Endometrium (tissue), 2 donors: ENCODE data around the gene RAMP1.

Experiments
- FAIRE-seq: peaks from 2 replicates; lab custom pipeline; 2012; peaks lifted over from hg19 to GRCh38; lab: Jason Lieb, UNC
- donor health status: control.
- donor health status: control.

Gene RAMP1

GRCh38 chr2:237876951-237877491 is 17.6 kb downstream of the RAMP1 start:
- FAIRE-seq: no peak

DNA sequence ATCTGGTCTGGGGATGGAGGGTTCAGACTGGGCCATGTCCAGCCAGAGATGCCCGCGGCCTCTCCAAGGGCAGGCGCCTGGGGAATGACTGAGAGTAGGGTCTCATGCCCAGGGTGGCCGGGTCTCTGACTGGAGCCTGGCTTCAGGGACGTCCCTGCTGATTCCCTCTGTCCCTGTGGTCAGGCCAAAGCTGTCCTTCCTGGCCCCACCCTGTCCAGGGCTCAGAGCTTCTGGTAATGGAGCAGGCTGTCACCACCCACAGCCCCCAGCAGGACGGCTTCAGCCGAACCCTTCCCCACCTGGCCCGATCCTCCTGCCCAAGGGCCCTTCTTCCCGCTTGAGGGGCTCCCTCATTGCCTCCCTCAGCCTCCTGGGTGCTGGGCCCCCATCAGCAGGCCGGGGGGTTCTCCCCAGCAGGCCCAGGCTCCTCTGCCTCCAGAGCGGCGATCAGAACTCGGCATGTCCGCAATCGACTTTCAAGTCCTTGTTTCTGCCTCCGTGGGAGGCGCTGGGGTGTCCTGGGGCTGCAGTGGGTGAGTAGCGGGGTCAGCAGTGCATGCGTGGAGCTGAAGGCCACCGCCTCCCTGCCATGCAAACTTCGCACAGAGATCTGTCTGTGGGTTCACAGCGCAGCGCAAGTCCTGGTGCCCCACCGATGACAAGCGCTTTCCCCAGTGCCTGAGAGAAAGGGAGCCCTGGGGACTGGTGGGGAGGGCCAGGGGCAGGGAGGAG is 18.3 kb downstream of the RAMP1 start:
- FAIRE-seq: no peak

GRCh38 chr2:237878321-237879057 is 19.1 kb downstream of the RAMP1 start:
- FAIRE-seq: no peak

- FAIRE-seq: no peak
Measured at GRCh38 chr2:237879058-237879430, 19.6 kb downstream of the RAMP1 start.

DNA sequence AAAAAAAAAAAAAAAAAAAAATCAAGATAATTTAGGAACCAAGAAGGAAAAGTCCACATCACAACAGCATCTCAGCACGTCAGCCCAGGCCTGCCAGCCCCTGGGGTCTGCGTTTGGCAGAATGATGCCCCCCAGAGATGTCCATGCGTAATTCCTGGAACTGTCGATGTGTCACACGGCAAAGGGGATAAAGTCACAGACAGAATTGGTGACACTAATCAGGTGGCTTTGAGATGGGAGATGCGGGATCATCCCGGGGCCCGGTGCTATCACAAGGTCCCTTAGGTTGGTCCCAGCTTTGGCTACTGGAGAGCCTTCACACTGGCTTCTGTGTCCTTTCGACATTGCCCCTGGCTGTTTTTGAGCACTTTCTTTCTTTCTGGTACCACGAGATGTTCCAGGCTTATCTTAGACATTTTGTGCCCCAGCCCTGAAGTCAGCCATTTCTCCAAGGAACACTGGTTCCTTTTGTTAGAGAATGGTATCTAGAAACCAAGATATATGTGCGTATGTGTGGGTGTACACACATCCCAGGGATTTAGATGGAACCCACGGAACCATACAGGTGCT is 20.7 kb downstream of the RAMP1 start:
- no peak for FAIRE-seq

DNA sequence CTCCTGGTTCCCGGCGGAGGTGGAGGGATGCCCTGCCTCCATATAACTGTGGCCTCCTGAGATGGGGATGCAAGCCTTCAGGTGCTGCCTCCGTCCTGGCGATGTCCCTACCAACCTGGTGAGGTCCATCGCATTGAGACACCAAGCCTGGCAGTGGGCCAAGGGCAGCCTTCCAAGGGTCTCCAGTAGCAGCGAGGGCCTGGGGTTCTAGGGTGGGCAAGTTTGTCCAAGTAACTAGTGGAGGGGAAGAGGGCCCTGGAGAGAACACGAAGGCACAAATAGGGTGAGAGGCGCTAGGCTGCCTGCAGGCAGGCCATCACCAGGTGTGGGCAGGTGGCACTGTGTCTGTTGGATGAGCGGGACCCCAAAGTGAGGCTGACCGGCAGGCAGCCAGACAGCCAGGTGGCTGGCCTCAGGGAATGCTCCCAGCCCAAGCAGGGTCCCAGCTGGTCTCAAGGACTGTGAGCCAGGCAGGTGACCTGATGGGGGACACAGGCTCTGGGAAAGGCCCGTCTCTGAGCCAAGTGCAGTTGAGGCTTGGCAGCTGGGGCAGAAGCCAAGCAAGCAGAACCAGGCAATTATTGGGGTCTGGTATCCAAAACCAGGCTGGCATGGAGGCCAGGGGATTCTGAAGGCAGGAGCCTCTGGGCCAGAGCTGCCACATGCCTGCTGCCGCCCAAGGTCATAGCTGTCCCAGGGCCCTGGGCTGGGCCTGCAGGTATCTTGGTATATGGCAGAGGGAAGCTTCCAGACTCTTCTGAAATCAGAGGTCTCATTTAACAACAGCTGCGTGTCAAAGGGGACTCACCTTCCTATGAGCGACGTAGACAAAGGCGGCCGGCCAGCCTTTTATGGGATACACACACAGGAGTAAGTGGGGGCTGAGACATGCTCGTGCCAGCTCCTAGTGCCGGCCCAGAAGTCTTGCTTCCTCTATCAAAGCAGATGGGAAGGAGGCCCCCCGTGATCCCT is 23.4 kb downstream of the RAMP1 start:
- no peak for FAIRE-seq

- no peak for FAIRE-seq
Measured at GRCh38 chr2:237883951-237884446, 24.6 kb downstream of the RAMP1 start.

GRCh38 chr2:237884681-237885080 is 25.3 kb downstream of the RAMP1 start:
- FAIRE-seq: no peak

- no peak for FAIRE-seq
Measured at GRCh38 chr2:237885111-237885930, 25.9 kb downstream of the RAMP1 start.

- no peak for FAIRE-seq
Measured at GRCh38 chr2:237885931-237886684, 26.7 kb downstream of the RAMP1 start.

GRCh38 chr2:237886685-237887481 is 27.5 kb downstream of the RAMP1 start:
- no peak for FAIRE-seq

DNA sequence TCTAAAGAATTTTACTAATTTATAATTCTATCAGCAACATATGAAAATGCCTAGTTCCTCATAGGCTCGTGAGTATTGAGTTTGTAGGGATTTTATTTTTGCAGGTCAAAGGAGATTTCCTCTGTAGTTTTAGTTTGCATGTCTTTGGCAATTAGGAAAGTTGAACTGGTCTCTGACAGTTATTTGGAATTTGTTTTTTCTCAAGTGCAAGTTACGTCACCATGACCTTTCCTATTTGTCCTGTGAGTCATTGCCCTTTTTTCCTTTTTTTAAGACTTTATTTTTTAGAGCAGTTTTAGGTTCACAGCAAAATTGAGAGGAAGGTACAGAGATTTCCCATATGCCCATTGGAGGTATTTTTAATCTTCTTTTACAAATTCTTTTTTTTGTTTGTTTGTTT is 29.0 kb downstream of the RAMP1 start:
- peak; percentile 90 for FAIRE-seq

DNA sequence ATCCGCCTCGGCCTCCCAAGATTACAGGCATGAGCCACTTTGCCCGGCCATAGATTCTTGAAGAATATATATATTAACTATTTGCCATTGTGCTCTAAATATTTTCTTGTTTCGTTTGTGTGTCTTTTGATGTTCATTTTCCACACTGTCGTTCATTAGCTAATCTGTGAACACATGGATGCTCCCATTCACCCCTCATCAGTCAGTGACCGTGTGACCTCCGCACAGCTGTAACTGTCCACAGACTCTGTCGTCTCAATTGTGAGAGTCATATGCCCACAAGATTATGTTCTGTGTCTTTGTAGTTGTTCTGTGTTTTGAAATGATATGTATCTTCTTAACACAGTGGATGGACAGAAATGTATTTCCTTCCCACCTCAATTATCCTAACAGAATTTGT is 29.6 kb downstream of the RAMP1 start:
- no peak for FAIRE-seq

DNA sequence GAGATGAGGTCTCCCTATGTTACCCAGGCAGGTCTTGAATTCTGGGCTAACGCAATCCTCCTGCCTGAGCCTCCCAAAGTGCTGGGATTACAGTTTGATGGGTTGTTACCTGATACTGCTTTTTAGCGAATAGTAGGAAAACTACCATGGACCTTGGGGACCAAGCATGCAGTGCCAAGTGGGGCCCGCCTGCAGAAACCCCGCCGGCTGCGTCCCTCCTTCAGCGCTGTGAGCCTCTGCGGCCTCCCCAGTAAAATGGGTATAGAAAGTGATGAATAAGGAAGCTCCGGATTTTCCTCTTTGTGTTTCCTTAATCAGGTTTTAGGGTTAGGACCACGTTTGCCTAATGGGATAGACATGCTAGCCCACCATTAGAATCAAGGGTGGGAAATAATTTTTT is 30.4 kb downstream of the RAMP1 start:
- no peak for FAIRE-seq

- FAIRE-seq: no peak
Measured at GRCh38 chr2:237892478-237892877, 33.1 kb downstream of the RAMP1 start.

DNA sequence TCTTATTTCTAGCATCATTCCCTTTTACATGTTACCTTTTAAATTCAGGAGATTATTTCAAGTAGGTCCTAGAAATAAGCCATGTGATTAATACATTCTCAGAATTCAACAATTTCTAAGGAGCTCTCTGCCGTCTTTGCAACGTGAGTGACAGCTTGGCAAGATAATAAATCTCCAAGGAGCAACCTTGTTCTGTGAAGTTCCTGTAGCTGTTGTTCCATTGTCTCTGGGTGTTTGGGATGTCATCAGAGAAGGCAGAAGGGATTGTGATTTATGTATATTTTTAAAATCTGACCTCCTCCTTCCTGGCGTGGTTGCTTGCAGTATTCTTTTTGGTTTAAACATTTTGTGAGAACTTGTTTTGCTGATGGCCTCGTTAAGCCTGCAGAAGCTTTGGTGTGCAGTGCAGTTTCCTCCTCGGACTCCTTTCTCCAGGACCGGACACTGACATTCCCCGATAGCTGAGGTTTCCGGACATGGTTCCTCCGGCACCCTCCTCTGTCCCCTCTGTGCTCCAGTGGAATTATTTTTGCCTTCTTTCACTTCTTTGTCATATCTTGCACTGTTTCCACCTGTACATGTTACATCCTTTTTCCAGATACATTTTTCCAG is 33.7 kb downstream of the RAMP1 start:
- FAIRE-seq: no peak

- FAIRE-seq: no peak
Measured at GRCh38 chr2:237894396-237894979, 35.1 kb downstream of the RAMP1 start.

- no peak for FAIRE-seq
Measured at GRCh38 chr2:237894986-237895543, 35.6 kb downstream of the RAMP1 start.
